GM18498 (cell line): ENCODE data around the gene PIGU.

Source experiments
- ATAC-seq: cut with Tn5 transposase; IDR thresholded peaks from one replicate; pipeline ENCODE4 v1.9.1; 2021; ENCODE audit warnings: mild to moderate bottlenecking, moderate library complexity; ENCODE audit not compliant: unreplicated experiment

PIGU gene

GRCh38 chr20:34560141-34560523 lies 116.8 kb downstream of the PIGU start:
- ATAC-seq: no peak

DNA sequence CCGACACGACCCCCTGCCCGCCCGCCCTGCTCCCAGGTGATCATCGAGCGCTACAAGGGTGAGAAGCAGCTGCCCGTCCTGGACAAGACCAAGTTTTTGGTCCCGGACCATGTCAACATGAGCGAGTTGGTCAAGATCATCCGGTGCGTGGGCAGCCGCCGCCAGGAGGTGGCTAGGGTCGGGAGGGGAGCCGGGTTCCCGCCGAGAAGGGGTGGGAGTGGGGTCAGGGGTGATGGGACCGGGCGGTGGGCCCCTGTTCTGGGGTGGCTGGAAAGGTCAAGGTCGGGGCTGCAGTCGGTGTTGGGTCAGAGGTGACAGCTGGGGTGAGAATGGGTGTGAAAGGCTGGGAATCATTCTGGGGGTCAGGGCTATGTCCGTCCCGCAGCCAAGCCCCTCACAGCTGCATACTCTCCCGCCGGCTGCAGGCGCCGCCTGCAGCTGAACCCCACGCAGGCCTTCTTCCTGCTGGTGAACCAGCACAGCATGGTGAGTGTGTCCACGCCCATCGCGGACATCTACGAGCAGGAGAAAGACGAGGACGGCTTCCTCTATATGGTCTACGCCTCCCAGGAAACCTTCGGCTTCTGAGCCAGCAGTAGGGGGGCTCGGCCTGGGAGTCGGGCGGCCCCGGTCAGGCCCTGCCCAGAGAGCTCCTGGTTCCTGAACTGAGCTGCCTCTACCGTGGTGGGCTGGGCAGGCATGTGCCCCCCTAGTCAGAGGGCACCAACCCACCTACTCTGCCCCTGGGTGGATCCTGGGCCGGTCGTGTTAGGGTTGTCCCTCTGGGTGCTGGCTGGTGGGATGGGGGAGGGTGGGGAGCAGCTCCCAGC lies 117.4 kb downstream of the PIGU start:
- no peak for ATAC-seq

DNA sequence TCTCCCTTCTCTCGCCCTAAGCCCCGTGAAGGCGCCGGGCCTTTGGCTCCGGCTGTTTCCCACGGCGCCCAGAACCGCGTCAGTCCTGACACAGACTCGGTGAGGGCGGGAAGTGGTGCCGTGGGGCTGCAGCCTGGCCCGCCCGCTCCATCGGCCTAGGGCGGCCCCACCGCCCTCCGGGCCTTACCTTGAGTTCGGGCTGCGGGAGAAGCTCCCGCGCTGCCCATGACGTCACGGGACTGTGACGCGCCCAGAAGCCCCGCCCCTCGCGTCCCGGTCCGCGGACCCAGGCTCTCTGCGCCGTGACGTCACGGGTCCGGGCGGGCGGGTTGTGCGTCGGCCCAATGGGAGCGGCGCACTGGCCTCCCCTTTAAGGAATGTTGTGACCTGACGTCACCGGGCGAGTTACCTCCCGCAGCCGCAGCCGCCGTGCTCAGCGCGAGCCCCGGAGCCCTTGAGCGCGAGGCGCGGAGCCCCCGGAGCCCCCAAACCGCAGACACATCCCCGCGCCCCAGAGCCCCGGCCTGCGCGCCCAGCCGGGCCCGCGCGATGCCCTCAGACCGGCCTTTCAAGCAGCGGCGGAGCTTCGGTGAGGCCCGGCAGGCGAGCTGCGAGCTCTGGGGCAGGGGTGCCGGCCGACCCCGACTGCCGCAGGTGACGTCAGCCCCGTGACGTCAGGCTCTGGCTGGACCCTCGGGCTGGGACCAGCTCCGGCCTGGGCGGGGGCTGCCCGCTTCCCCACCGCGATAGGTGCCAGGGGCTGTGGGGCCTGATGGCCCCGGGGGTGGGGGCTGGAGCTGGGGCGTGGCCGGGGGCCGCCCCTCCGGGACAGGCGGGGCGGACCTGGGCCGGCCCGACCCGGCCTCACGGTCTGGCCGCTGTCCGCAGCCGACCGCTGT lies 118.3 kb downstream of the PIGU start, which contains the start of gene MAP1LC3A:
MAP1LC3A (plus strand) TSS at position 399 of the 899 bp plus-strand sequence; CDS start at position 550, 151 bp downstream.
- peak; percentile 73 for ATAC-seq

DNA sequence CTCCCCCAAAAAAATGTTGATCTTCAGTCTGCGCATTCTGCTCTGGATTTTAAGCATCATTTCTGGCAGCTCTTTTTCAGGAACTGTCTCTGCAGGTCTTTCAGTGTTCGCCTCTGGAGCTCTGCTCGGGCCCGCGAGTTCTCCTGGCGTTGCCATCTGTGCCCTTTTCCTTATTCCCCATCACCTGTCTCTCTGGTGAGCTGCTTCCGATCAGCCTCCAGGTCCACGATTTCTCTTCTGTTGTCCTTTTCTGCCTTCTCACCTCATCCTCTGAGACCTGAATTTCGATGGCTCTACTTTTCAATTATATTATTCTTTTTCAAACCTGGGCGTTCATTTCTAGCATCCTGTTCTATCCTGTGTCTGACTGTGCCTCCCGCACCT lies 119.0 kb downstream of the PIGU start:
- ATAC-seq: no peak

- ATAC-seq: no peak
Observed at GRCh38 chr20:34553366-34553867, 123.5 kb downstream of the PIGU start.

- ATAC-seq: no peak
Observed at GRCh38 chr20:34552569-34552968, 124.3 kb downstream of the PIGU start.

DNA sequence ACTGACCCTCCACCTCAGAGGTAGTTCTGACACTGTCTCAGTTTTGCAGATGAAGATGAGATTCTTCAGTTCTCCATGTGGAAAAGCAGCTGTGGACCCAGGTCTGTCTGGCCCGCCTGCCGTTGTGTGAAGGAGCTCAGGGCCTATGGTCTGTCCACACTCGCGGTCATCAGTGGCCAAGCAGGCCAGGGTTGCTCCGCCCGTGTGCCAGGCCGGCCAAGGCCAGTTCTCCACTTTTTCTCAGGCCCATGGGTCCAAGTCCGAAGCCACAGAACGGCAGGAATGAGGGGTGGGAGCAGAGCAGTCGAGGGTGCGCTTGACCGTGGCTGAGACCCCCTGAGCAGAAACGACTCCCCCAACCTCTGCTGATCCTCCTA lies 127.0 kb downstream of the PIGU start:
- no peak for ATAC-seq

DNA sequence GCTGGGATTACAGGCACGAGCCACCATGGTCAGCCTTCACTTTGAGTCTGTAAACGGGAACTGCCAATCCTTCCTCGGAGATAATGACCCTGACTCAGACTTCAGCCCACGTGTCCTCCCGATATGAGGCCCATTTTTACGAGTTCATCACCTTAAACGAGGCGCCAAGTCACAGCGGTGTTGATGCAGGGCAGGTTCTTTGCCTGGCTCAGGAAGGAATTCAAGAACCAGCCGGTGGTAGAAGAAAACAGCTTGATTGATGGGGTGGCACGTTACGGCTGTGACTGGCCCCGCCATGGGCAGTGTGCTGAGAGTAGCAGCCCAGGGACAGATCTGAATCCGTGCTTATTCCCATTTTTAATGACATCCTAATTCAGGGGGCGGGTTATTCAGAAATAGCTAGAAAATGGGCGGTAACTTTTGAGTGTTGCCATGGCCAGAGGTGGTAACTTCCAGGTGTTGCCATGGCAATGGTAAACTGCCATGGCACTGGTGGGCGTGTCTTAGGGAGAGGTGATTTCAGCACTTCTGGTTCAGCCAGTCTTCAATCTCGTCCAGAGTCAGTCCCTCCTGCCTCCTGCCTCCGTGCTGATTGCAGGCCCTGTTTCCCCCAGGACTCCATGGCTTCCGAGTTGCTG lies 127.5 kb downstream of the PIGU start:
- ATAC-seq: no peak

GRCh38 chr20:34547844-34548613 lies 128.9 kb downstream of the PIGU start:
- no peak for ATAC-seq

DNA sequence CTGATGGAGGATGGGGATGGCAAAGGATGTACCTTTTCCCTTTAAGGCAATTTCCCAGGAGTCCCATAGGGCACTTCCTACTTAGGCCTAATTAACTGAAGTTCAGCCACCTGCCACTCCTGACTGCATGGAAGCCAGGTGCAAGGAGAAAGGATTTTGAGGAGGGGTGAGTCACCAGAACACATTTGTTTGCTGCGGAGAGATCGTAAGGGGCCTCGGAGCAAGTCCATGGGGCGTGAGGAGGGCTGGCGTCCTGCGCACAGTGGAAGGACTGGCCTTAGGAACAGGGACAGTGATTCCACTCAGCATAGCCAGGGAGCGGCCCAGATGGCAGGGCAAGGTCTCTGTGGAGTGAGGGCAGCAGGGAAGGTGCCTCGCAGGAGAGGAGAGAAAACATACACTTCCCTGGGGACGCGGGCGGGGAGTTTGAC lies 130.1 kb downstream of the PIGU start:
- no peak for ATAC-seq

DNA sequence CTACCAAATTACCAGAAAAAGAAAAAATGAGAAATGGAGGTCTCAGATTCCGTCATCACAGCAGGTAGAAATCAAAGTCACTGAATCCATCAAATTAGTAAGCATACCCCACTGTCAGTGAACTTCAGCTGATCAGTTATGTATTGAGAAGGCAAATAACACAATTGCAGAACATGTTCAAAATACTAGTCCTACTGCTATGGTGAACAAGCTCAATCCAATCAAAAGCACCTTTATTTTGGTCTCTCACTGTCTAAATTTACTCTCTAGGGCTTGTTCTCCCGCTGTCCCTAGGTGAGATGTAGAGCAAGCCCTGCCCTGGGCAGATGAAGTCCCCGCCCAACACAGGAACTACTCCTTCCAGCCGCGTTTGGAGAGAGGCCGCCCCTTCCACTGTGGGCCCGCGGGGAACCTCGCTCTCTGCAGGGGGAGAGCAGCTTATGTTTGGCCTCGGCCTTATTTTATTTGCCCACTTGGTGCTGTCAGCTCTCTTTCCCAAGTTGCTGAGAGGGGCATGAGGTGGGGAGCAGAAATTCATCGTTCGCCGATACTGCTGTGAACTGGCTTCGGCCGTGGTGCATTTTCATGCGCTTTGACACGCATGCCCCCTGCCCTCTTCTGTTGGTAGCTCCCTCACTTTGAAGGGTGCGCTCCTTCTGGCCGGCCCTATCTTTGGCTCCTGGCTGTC lies 132.6 kb downstream of the PIGU start:
- ATAC-seq: no peak

- no peak for ATAC-seq
Observed at GRCh38 chr20:34543463-34544056, 133.3 kb downstream of the PIGU start.

DNA sequence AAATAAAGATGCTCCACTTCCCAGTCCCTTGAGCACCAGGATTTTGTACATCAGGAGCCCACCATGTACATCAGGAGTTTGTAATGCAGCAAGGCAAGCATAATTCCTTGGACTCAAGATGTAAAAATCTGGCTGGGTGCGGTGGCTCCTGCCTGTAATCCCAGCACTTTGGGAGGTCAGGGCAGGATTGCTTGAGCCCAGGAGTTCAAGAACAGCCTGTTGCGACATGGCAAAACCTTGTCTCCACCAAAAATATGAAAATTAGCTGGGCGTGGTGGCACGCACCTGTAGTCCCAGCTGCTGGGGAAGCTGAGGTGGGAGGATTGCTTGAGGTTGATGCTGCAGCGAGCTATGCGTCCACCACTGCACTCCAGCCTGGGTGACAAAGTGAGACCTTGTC lies 134.5 kb downstream of the PIGU start:
- no peak for ATAC-seq

- ATAC-seq: no peak
Observed at GRCh38 chr20:34541917-34542316, 135.0 kb downstream of the PIGU start.

DNA sequence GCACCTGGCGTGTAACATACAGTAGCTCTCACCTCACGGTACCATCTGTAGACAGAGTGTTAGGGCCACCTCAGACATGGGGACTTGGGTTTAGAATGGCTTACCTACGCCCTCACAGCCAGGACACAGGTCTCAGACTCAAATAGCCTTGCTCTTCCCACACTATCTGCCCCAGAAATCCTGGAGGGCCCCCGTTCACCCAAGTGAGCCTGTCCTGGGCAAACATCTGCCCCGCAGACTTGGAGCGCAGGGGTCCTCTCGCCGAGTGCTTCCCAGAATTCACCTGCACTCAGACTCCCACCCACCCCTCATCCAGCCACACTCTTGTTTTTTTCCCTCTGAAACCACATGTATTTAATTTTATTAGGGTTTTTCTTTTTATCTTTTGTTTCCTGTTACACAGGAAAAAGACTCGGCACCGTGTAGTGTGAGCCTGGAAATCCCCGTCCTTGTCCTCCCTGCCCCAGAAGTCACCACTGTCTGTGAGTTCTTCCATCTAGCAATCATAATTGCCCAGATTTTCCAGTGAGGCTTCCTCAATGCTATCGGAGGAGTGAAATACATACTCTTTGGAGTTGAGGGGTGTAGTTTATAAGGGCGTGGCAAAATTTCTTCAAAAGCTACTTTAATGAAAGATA lies 135.5 kb downstream of the PIGU start:
- ATAC-seq: no peak

- ATAC-seq: no peak
Observed at GRCh38 chr20:34540596-34541263, 136.2 kb downstream of the PIGU start.

DNA sequence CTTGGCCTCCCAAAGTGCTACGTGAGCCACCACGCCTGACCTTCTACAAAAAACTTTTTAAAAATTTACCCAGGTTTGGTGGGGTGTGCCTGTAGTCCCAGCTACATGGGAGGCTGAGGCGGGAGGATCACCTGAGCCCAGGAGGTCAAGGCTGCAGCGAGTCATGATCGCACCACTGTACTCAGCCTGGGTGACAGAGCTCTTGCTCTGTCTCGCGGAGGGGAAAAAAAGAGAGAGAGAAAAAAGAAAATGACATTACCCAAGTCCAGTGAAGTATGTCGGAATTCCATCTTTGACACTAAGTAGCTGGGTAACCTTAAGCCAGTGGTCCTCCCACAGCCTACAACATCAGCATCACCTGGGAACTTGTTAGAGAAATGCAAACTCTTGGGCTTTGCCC lies 137.1 kb downstream of the PIGU start:
- no peak for ATAC-seq

DNA sequence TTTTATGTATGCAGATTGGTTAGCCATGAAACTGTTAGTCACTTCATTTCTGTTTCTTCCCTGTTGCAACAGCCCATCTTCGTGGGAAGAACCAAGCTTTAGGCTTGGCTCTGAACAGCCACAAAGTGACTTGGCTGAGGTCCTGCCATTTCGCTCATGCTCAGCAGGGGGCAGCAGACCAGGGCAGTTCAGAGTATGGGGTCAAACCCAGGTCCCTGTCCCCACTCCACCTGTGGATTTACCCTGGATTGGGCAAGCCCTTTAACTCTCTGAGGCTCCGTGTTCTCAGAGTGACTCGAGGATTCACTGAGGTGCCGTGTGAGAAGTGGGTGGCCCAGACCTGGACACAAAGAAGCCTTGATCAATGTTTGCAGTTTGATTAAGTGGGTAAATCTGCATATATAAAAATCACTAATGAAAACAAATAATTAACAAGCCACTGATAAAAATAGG lies 138.2 kb downstream of the PIGU start:
- ATAC-seq: no peak
